ENCODE data around the gene ADCY7.
"Not testable (repeated sequence)": the region's sequence is repeated elsewhere in the genome, so short reads cannot be mapped to it uniquely, and the experiment has no call there.

The ADCY7 gene

DNA sequence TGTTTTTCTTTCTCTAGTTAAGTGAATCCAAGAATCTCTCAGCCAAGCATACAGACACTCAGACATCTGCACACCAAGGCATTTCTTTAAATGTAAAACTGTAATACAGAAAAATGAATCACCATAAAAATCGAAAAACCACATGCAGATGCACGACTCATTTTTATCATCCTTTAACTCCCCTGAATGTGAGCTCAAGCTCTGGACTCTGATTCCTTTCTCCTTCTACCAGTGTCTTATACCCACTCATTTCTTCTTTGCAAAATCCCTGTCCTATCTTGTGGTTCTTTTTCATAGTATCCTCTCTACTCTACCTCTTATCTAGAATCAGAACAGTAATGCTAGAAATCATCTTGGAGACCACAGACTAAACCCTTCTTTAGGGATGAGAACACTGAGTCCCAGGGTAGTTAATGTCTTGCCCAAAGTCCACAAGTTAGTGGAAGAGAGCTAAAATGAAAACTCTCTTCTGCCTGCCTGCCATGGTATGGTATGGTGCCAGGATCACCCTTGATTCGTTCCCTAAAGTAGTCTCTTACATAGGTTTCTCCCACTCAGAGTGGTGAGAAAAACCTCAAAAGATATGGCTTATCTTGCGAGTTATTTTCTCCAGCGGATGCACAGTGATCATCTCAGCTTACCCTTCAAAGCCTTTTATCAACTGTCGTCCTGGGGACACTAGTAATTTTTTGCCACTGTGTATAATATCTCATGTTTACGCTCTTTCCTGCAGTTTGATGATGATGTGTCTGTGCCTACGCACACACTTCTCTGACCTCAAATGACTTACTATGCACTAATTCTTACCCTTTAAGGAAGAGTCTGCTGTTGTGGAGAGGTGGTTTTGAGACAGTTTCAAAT lies 72.2 kb downstream of the ADCY7 start:
- peak; percentile 17 for DNase-seq (ENCODE audit: low spot score)

DNA sequence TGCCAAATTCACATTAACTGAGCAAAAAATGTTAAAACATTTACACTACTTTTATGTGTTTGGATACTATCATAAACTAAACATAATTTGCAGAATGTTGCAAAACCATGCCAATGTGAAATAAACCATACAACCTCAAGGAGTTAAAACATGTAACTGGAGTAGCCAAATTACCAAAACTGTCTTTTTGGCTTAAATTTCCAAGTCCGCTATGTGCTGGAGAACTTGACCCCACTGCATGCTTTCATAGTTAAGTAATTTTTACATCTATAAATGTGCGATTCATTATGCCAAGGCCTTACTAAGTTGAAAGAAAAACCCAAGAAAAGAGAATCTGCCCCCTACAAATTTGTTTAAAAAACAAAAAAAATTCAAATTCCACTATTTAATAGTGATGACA lies 74.2 kb downstream of the ADCY7 start:
- DNase-seq (ENCODE audit: low spot score) = peak; percentile 27

DNA sequence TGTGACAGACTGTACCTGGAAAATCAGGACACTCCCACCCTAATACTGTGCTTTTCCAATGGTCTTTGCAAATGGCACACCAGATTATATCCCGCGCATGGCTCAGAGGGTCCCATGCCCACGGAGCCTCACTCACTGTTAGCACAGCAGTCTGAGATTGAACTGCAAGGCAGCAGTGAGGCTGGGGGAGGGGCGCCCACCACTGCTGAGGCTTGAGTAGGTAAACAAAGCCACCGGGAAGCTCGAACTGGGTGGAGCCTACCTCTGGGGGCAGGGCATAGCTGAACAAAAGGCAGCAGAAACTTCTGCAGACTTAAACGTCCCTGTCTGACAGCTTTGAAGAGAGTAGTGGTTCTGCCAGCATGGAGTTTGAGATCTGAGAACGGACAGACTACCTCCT lies 77.2 kb downstream of the ADCY7 start:
- not testable (repeated sequence) for DNase-seq (ENCODE audit: low spot score)

DNA sequence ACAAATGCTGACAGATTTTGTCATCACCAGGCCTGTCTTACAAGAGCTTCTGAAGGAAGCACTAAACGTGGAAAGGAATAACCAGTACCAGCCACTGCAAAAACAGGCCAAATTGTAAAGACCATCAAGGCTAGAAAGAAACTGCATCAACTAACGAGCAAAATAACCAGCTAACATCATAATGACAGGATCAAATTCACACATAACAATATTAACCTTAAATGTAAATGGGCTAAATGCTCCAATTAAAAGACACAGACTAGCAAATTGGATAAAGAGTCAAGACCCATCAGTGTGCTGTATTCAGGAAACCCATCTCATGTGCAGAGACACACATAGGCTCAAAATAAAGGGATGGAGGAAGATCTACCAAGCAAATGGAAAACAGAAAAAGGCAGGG lies 78.9 kb downstream of the ADCY7 start:
- not testable (repeated sequence) for DNase-seq (ENCODE audit: low spot score)

DNA sequence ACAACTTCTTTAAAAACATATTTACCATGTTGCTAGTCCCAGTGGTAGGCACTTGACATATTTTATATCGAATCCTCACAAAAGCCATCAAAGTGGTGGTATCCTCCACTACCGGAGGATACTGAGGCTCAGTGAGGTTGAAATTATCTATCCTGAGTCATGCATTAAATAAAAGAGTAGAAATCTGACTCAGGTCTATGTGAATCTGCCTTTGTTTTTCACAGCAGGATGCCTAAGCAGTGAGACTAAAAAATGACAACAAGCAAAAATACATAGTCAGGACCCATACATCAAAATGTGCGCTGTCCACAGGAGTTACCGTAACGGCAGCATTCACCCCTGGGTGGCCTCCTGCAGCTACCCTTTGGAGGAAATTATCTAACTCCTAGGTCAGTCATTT lies 84.8 kb downstream of the ADCY7 start:
- no peak for DNase-seq (ENCODE audit: low spot score)

DNA sequence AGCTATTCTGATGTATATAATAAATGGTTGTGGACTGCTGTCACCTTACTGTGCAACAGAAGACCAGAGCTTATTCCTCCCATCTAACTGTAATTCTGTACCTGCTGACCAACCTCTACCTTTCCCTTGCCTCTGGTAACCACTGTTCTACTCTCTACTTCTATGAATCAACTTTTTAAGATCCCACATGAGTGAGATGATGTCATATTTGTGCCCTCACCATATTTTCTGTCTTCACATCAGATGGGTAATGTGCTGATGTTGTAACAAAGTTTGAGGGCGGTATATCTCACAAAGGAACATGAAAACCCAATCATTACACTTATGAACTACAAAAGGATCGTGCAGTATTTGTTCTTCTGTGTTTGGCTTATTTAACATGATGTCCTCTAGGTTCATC lies 85.6 kb downstream of the ADCY7 start:
- no peak for DNase-seq (ENCODE audit: low spot score)

DNA sequence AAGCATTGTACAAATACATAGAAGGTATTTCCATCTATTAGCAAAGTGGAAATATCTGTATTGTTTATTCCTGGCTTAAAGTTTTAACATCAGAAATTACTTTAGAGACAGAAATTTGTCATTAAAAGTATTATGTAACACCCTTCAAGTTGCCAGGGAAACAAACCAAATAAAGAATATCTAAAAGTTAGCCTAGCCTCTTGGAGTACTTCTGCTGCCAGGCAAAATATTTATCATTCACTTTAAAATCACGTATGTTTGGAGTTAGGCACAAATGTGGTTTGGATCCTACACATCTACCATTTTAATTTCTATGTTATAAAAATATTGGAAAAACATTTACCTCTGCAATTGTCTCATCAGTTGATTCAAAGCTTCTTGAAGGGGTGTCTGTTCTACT lies 87.7 kb downstream of the ADCY7 start:
- no peak for DNase-seq (ENCODE audit: low spot score)

DNA sequence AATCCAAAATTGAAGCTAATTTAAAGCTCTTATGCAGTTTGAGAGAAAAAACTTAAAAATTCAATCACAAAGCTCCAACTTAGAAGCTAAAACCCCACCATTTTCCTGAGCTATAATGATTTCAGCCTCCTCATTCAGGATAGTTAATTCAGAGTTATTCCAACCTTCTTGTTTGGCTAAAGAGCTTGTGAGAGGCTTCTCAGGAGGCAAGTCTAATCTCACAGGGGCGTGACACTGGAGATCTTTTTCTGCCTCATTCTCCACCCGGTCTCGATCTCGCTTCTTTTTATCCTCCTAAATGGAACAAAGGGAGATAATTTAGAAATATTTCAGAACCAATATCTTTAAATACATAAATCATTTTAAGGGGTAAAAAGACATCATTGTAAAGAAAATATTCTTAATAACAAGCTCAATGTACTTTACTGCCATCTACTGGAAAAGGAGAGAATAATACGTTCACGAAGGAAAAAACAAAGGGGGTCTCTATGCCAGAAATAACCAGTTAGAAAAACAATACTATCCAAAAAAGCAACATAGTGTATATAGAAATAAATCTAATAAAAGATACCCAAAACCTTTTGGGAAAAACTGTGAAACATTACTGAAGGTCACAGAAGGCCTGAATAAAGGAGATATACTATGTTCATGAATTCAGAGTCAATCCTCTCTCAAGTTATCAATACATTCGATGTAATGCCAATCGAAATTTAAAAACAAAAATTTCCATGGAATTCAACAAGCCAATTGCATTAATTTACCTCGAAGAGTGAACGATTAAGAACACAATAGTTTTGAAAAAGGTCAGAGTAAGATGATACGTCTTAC lies 88.5 kb downstream of the ADCY7 start:
- peak; percentile 51 for DNase-seq (ENCODE audit: low spot score)

DNA sequence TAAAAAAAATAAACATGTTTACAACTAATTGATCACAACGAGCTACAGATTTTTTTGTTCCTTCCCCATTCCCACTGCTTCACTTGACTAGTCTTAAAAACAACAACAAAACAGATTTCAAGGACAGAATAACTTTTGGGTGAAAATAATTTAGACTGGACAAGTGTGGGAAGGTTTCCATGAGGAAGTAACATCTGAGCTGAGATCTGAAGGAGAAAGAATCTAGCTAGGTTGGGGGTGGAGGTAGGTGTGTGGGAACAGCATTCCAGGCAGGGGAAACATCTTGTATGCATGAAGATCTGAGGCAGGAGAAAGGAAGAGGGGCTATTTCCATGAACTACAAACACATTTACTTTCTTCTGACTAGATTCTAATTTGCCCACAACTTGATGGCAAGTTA lies 93.3 kb downstream of the ADCY7 start:
- no peak for DNase-seq (ENCODE audit: low spot score)

DNA sequence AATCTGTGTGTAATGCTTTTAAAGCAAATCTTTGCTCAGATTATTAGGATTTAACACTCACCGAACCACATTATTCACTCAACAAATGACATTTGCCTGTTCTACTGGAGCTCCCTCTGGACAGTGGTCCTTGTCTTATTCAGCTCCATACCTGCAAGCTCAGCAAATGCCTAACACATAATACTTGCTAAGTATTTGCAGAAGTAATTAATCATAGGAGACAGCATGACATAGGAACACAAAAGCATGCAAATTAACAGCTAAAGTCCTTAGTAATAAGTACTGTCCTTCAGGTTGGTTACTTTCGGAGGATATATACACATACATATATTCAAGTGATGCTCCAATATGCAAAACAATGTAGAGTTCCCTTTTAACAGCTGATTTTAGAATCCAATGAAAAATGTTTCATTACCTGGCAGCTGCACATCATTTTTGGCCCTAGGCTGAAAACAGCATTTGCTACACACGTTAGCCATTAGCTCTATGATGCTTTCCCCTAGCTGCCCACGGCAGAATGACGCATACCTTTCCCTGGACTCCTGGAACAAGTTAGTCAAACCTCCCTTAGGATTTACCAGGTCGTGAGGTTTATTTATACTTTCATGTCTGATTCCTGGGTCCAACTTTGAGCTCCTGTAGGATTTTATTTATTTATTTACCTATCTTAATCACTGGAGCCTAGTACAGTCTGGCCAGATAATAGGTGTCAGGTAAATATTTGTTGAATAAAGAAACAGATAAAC lies 93.9 kb downstream of the ADCY7 start:
- no peak for DNase-seq (ENCODE audit: low spot score)

DNA sequence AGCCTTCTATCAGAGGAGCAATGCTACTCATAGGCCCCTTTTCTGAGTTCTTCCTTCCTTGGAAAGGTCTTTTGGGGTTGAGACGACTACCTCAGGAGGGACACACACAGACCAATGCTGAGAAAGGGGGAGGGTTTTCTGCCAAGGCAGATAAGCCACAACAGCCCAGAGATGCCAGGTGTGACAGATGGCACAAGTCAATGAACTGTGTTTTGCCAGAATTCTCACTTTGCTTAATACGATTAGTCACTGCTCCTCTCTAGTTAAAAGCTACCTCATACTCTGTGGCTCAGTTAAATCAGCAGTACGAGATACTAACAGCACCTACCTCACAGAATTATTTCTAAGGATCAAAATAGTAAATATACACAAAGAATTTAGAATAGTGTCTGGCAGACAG lies 94.4 kb downstream of the ADCY7 start:
- DNase-seq (ENCODE audit: low spot score) = no peak

DNA sequence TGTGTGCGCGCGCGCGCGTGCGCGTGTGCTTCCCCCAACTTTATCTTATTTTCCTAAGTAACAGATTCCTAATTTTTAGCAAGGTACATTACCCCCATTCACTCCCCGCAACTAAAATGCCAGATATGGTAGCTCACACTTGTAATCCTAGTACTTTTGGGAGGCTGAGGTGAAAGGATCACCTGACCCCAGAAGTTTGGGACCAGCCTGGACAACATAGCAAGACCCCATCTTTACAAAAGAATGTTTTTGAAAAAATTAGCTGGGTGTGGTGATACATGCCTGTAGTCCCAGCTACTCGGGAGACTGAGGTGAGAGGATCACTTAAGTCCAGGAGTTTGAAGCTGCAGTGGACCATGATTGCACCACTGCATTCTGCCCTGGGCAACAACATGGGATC lies 97.3 kb downstream of the ADCY7 start:
- DNase-seq (ENCODE audit: low spot score) = no peak

DNA sequence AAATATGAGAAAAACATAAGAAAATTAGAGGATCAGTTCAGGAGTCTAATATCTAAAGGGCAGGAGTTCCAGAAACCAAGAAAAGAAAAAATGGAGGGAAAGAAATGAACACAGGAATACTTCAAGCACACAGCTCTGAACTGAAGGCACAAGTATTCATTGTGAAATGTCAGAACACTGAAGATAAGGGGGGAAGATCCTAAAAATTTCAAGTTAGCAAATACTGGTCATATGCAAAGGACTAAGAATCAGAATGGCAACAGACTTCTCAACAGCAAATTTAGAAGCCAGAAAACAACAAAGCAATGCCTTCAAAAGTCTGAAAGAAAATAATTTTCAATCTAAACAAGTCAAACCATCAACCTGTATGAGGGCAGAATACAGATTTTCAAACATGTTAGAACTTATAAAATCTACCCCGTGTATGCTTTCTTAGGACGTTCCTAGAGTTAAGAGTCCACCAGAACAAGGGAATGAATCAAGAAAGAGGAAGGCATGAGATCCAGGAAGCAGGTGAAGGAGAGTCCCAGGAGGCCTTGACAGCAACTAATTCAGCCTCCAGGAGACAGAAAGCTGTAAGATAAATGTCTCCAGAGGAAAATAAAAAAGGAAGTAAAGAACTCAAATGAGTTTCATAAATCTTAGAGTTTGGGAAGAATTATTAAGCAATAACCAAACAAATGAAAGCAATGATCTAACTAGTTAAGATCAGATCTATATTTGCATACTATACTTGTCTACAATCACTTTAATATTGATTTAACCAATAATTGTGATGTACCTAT lies 99.6 kb downstream of the ADCY7 start:
- no peak for DNase-seq (ENCODE audit: low spot score)

Measured in GM03348 (cell line).